Cardiac atrium fibroblast (primary cell): ENCODE results near the gene RGS17. TPM values are rescaled to one million over a fixed set of nuclear protein-coding genes. Genes with fewer than 3 reads are reported as not detected.

Experiments used
- total RNA-seq: library from RNA; depleted of rRNA; stranded (reverse); fragments of >200 nt; gene quantifications from 2 replicates; pipeline ENCODE4 v1.2.3, GENCODE V29; 2015

The RGS17 gene, protein sequence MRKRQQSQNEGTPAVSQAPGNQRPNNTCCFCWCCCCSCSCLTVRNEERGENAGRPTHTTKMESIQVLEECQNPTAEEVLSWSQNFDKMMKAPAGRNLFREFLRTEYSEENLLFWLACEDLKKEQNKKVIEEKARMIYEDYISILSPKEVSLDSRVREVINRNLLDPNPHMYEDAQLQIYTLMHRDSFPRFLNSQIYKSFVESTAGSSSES
- 1.8 and 4.0 TPM in 2 replicates for total RNA-seq

DNA sequence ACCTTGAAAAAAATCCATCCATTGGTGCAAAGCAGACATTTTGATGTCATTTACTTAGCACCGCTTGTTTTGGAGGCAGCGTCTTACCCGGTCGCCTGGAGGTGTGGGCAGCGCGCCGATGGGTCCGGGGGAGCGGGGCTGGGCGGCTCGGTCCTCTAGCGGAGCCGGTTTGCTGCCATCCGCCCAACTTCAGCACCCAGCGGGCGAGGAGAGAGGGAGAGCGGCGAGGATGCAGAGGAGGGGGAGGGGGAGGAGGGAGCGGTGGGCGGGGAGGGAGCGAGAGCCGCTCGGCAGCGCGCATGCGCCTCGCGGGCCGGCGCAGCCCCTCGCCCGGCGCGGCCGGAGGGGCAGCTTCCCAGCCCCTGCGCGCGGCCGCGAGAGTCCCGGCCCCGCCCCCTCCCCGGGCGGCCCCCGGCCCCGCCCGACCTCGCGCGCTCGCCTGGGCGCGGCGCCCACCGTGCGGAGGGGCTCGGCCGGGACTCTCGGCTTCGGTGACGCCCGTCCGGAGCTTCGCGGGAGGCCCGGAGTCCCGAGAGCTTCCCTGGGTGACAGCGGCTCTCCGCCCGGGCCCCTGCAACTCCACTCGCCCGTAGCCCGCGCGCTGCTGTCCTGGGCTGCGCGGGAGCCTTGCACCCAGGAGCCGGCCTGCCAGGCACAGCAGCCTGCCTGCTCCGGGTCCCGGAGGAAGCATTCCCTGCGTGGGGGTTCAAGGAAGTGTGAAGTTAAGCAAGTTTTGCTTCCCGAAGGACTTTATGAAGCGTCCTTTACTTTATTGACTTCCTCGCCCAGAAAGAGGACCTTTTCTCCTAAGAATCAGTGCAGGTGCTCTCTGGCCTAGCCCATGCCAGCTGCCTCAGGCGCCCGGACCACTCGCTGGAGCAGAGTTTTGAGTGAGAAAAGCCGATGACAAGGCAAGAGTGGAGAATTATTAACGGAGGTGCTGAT is at the start of gene RGS17:
TSS of gene RGS17 (minus strand) at position 246 of the 945 bp plus-strand sequence. CDS start 87,264 bp downstream, outside the sequence.

DNA sequence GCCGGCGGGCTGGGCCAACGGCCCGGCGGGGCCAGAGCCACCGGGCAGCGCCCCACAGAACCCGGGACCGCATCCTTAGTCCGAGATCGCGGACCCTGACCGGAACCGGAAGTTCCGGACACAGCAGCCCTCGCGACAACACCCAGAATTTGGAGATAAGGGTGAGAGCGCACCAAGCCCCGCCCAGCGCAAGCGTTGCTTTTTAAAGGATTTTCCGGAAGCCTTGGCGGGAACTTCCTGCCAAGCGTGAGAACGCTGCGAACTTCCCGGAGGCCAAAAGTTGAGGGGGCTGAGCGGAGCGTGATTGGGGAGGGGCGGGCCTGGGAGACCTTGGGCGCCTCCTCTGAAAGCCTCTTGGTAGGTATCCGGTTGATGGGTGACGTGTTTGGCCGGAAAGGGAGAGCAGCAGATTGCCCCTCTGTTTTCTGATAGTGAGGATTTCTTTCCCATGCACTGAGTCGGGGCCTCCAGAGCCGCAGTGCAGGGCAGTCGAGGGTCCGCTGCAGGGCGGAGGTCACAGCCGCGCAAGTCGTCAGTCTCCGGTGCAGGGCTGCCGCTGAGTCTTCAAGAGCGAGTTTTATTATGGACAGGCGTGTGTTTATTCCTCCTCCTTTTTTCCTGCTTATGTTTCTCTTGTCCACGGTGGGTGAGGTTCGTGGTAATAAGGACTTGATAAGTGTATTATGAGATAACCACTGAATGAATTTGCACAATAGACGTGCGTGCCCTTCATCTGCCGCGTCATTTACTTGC is 128.3 kb downstream of the RGS17 start, which contains the start of gene MTRF1L:
TSS of gene MTRF1L (minus strand) at position 97 of the 753 bp plus-strand sequence. CDS start at position 73, 24 bp downstream.

DNA sequence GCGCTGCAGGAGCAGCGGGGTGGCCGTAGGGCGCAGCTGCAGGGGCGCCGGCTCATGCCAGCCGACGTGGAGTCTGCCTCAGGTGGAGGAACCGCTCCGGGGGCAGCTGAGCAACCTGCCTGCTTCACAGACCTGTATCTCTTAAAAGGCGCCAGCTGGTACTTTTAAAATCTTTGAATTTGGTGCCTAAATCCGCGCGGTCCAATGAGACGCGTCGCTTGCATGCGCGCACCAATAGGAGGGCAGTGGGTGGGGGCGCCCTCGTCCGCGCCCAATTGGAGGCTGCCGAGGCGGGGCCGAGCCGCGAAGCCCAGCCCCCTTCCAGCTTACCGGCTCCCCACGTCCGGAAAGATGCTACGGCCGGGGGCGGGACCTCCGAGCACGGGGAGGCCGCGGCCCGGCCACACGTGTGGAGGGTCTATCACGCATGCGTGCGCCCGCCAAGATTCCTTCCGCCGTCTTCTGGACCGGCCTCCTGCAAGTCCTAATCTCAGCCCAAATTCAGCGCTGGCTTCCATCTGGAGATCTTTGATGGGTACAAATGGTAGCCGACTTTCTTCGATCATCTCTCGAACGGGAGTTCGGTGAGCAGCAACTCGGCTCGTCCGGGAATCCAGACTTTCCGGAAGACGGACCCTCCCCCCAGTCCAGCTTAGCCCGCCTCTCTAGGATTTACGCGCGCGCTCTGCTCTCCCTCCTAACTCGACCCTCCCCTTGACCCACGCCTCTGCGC is 148.0 kb downstream of the RGS17 start, which contains the start of gene FBXO5:
TSS of gene FBXO5 (minus strand) at position 138 of the 733 bp plus-strand sequence. CDS start at position 56, 82 bp downstream.

Other genes with a start within 250 kb of the RGS17 start
- gene FBXO5, start 148.2 kb downstream of the RGS17 start, total RNA-seq: 7.6 and 8.4 TPM in 2 replicates
- gene MTRF1L, start 128.6 kb downstream of the RGS17 start, total RNA-seq: 14.3 and 21.9 TPM in 2 replicates